ENCODE measurements around the gene TMEM150C.

- TF ChIP-seq JUND (IDR thresholded peaks at IDR 0.05) (no peak), CTCF (IDR thresholded peaks at IDR 0.05; ENCODE audit: low read depth, low read length, missing input control) (no peak)
These were observed 38.6 kb downstream of the TMEM150C start for GRCh38 chr4:82523179-82523578.

Data from liver (tissue), 3 donors.